ENCODE data around the gene PASK. TPM values are rescaled to one million over a fixed set of nuclear protein-coding genes. Genes with fewer than 3 reads are reported as not detected.

The PASK gene
- total RNA-seq, 1 experiment from 2014 or later = 4.8 TPM

DNA sequence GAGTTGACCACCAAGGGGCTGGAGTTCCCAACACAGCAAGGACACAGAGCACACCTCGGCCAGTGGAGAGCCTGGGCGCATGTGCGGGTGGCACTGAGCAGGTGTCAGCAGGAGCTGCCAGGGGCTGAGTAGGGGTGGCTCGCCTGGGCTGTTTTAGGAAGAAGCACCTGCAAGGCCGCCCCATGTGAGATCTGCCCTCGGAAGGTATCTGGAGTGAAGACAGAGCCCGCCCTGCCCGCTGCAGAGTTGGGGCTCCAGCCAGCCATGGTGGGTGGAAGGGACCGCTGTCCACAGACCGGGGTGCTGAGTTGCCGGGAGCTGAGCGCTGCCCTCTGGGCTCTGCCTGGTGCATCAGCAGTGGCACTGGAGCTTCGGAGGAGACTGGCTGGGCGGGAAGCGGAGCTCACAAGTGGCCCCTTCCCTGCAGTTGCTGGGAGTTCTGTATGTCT lies 82.4 kb downstream of the PASK start:
- no peak for DNase-seq (ENCODE audit: low read depth)

DNA sequence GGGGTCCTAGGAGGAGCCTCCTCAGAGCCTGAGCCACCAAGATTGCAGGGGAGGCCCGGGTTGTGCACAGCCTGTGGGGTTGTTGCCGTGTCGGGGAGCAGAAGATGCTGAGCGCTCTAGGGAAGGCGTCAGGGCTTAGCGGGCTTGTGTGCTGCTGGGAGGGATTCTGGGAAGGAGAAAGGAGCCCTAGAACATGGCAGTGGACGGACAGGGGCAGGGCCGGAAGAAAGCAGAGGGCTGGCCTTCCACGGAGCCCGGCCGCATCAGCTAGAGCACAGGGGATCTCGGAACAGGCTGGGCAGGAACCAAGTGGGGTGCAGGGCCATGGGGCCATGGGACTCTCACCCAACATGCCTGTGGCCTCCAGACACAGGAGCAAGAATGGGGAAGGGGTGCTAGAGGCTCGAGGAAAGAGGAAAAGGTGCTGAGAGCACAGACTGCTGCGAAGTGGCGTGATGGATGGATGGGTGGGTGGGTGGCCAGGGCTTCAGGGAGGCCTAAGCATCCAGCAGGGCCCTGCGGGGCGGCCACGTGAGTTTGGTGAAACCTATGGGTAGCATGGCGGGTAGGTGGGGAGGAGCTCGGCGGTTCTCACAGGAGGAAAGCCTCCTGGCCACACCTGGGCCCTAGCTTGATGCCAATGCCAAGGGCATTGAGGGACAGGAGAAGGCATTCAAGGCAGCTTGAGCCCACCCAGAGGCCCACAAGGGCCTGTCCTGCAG lies 82.9 kb downstream of the PASK start:
- no peak for DNase-seq (ENCODE audit: low read depth)

DNA sequence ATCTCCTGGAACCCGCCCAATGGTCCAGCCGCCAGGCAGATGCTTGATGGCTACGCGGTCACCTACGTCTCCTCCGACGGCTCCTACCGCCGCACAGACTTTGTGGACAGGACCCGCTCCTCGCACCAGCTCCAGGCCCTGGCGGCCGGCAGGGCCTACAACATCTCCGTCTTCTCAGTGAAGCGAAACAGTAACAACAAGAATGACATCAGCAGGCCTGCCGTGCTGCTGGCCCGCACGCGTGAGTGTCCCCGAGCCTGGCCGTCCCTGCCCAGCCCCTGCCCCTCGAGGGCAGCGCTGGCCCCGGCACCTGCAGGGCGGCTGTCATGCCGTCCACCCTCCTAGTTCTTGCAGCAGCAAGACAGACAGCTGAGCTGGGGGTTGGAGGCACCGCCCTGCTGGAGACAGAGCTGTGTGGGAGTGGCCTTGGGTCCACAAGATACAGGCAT lies 83.9 kb downstream of the PASK start:
- no peak for DNase-seq (ENCODE audit: low read depth)

DNA sequence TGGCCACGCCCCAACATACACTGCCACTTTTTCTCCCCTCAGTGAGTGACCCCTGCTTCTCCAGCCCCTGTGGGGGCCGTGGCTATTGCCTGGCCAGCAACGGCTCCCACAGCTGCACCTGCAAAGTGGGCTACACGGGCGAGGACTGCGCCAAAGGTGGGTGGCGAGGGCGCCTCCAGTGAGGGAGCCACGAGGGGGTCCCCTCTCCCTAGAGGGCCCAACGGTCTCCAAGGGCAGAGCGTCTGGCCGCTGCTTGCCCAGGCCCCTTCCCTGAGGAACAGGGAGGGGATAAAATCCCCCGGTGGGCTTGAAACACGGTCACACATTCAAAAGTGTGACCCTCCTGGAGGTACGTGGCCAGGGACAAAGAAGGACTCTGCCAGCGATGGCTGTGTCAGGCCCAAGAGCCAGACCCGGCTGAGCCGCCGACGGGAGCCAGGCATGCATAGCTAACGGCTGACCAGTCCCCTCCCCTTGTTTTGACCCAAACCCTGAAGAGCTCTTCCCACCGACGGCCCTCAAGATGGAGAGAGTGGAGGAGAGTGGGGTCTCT lies 84.4 kb downstream of the PASK start:
- no peak for DNase-seq (ENCODE audit: low read depth)

DNA sequence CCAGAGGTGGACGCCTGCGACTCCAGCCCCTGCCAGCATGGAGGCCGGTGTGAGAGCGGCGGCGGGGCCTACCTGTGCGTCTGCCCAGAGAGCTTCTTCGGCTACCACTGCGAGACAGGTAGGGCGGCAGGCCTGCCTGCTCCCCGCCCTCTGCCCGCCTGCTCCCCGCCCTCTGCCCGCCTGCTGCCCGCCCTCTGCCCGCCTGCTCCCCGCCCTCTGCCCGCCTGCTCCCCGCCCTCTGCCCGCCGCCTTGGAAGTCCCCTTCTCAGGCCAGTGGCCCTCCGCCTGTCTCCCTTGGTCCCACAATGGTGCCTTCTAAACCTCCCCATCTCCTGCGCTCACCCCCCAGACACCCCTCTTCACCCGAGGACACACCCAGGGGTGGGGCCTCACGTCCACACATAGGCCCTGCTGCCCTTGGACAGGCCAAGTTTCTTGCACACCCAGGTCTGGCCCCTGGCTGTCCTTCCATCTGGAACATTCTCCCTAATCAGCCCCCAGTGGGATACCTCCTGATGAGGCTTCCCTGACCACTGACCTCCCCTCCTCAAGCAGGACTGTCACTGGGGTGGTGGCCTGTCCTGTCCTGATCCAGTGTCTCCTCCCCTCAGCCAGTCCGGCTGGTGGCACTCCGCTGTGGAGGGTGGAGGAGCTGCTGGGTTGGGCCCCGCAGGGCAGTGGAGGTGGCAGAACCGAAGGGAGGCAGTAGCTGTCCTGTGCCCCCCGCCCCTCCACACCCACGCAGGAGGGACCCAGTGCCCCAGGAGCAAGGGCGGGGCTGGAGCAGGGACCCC lies 85.1 kb downstream of the PASK start:
- no peak for DNase-seq (ENCODE audit: low read depth)

DNA sequence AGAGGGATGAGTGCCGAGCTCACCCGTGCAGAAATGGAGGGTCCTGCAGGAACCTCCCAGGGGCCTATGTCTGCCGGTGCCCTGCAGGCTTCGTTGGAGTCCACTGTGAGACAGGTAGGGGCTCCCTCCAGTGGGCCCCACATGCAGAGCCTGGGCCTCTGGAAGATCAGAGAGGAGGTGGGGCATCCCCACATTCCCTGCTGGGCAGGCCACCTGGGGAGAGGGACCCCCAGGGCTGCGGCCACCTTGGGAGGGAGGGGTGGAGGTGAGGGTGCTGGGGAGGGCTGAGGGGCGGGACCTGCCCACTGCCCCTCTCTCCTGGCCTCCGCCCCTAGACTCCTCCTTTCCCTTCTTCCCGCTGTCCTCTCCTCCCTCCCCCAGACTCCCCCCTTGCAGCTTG lies 85.7 kb downstream of the PASK start:
- no peak for DNase-seq (ENCODE audit: low read depth)

DNA sequence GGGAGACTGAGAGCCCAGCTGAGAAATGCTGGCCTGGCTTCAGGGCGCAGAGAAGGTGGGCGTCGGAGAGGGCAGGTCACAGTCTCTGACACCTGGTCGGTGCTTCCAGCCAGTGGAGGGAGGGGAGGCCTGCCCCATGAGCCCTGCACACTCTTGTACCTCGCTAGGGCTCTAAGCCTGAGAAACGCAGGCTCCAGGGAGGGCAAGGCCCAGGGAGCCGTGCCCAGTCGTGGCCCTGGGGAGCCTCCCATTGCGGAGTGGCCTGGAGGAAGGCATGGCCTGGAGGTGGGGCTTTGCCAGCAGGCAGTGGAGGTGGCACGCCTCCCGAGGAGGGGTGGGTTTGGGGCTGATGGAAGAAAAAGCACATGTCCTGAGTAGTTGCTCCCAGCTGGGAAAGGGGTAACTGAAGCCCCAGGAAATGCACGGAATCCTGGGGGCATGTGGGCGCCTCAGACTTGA lies 86.2 kb downstream of the PASK start:
- no peak for DNase-seq (ENCODE audit: low read depth)

DNA sequence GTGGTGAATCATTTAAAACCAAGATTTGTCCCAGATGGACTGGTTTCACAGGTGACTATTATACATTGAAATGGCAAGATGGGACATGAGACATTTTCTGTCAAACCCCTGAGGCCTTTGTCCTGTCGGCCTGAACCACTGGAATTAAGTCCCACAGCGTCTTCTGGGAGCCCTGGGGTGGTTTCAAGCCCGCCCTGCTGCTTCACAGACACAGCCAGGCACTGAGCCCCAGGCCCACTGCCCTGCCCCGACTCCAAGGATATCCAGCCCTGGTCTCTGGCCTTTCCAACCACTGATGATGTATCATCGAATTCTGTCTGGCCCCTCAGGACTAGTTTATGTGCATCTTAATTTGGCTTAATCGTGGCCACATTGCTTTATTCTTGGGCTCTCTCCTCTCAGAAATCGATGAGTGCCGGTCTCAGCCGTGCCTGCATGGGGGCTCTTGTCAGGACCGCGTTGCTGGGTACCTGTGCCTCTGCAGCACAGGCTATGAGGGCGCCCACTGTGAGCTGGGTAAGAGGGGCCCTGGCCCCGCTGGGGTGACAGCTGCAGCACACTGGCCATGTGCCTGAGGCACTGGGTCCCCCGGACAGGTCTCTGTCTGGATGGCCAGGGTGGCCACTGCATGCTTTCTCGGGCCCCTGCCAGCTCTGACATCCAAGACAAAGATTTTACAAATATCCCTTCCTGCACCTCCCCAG lies 86.7 kb downstream of the PASK start:
- DNase-seq (ENCODE audit: low read depth) = no peak

DNA sequence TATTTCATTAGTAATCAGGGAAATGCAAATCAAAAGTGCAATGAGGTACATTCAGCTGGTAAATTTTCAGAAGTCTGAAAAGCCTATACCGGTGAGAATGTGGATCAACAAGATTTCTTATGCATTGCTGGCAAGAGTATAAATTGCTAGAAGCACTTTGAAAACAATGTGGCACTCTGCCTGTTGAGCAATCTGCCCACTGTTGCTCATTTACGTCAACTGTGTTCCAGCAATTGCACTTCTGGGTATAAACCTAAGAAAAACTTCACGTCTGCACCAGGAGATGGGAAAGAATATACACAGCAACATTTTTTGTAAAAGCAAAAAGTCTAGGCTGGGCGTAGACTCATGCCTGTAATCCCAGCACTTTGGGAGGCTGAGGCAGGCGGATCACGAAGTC lies 88.0 kb downstream of the PASK start:
- DNase-seq (ENCODE audit: low read depth) = no peak

Other genes with a start within 250 kb of the PASK start
- 0.12 TPM in 1 of 2 replicates, not detected in the other for gene CROCC2, start 243.1 kb downstream of the PASK start, total RNA-seq (2014; rRNA removed; shearing (Covaris generic))
- gene SNED1, start 150.9 kb downstream of the PASK start, total RNA-seq (2014; rRNA removed; shearing (Covaris generic)) = 63.7 and 65.5 TPM in 2 replicates
- gene MTERF4, start 47.2 kb downstream of the PASK start, total RNA-seq (2014; rRNA removed; shearing (Covaris generic)) = 23.9 and 30.8 TPM in 2 replicates
- gene PPP1R7, start 995 bp upstream of the PASK start, total RNA-seq (2014; rRNA removed; shearing (Covaris generic)) = 101 TPM in 2 replicates
- 0.72 and 1.1 TPM in 2 replicates for gene ANO7, start 39.2 kb upstream of the PASK start, total RNA-seq (2014; rRNA removed; shearing (Covaris generic))
- gene HDLBP, start 166.2 kb upstream of the PASK start, total RNA-seq (2014; rRNA removed; shearing (Covaris generic)) = 403 and 467 TPM in 2 replicates
- gene SEPTIN2, start 166.5 kb upstream of the PASK start, total RNA-seq (2014; rRNA removed; shearing (Covaris generic)) = 451 and 502 TPM in 2 replicates
- gene FARP2, start 206.8 kb upstream of the PASK start, total RNA-seq (2014; rRNA removed; shearing (Covaris generic)) = 38.1 and 41.6 TPM in 2 replicates